ENCODE measurements around the gene PPCDC.

PPCDC gene

DNA sequence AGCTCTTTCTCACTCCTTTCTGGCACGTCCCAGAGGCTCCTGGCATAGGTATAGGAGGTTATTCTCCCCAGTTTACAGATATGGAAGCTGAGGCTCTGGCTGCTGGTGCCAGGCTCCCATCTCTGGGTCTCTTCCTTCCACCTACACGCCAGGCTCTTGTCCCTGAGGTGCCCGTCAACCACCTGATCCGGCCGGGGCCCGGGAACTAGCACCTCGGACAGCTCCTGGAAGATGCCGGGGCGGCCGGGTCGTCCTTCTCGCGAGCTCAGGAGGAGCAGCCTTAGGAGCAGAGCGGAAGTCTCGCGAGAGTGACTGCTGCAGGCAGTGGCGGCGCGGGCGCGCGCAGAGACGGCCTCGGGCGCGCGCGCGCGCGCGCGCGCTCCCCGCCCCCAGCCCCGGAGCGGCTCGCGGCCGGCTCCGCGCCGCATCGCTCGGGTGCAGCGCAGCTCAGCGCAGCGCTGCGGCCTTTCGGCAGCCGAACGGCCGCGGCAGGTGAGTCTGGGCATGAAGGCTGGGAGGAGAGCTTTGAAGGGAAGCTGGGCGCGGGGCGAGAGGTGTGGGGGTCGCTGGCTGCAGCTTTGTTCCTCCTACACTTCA lies 28.1 kb upstream of the PPCDC start, which contains the start of gene SCAMP5:
Gene SCAMP5, plus strand, starts transcription at position 382 of the 597 bp plus-strand sequence. CDS start 16,277 bp downstream, outside the sequence.
- peak; percentile 98 for DNase-seq (ENCODE audit: low spot score)
- in situ Hi-C loops (cut with MboI; ENCODE audit: low pct_unique_long_range_greater_than_20kb, low sequenced_read_pairs, unreplicated experiment) = no loop called here
- TF ChIP-seq, protein P1, sequence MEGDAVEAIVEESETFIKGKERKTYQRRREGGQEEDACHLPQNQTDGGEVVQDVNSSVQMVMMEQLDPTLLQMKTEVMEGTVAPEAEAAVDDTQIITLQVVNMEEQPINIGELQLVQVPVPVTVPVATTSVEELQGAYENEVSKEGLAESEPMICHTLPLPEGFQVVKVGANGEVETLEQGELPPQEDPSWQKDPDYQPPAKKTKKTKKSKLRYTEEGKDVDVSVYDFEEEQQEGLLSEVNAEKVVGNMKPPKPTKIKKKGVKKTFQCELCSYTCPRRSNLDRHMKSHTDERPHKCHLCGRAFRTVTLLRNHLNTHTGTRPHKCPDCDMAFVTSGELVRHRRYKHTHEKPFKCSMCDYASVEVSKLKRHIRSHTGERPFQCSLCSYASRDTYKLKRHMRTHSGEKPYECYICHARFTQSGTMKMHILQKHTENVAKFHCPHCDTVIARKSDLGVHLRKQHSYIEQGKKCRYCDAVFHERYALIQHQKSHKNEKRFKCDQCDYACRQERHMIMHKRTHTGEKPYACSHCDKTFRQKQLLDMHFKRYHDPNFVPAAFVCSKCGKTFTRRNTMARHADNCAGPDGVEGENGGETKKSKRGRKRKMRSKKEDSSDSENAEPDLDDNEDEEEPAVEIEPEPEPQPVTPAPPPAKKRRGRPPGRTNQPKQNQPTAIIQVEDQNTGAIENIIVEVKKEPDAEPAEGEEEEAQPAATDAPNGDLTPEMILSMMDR (IDR thresholded peaks at IDR 0.05; ENCODE audit: extremely low read depth, insufficient read depth, missing control alignments) = no peak

DNA sequence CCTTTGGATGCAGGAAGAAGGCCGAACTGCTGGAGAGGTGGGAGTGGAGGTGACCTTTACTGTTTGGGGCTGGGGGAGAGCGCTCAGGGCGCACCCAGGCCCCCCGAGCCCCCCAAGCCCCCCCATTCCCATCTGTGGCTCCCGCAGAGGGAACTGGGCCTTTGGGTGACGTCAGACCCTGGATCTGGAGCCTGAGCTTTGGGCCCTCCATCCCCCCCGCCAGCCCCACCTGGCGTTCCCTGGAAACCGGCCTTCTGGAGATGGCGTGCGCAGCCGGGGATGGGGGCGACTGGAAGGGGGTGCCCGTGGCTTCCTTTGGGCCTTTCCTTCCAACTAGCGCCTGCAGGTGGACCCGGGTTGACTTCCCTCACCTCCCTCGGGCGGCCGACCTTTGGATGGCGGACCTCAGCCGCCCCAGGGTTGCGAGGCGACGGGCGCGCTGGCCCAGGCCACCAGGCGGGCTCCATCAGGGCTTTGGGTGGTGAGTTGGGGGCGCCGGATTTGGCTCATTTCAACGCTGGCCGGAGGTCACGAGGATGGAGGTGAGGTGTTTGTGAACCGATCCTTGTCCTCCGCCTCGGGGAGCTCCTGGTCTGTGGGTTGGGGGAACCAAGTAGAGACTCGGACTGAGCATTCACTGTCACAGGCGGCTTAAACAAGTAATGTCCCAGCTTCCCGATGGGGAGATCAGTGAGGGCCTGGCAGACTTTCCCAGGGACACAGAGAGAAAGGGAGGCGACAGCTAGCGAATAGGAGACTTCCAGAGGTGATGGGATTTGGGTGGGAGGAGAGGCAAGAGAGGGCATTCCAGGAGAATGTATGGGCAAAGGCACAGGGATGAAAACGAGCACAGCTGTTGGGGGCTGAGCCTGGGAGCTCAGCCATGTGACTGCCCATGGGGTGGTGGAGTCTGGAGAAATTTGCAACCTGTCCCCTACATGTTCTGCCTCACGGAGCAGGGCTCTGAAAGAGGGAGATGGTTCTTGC lies 27.3 kb upstream of the PPCDC start:
- in situ Hi-C loops (cut with MboI; ENCODE audit: low pct_unique_long_range_greater_than_20kb, low sequenced_read_pairs, unreplicated experiment) = no loop called here
- DNase-seq (ENCODE audit: low spot score) = no peak
- TF ChIP-seq, protein P1 (IDR thresholded peaks at IDR 0.05; ENCODE audit: extremely low read depth, insufficient read depth, missing control alignments) = no peak

DNA sequence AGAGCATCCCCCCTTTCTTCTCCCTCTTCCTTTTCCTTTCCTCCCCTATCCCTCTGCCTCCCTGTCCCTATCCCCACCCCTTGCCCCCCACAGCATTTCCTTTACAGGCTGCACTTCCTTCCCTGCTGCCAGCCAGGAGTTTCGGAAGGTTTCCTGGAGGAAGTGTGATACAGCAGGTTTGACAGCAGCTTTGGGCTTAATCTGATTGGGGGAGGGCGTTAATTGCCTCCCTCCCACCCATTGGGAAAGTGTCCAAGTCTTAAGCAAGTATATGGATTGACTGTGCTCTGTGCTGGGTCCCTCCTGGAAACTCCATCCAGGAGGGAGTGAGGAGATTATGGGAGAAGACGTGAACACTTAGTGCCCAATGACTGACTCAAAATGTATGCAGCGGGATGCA lies 26.2 kb upstream of the PPCDC start:
- in situ Hi-C loops (cut with MboI; ENCODE audit: low pct_unique_long_range_greater_than_20kb, low sequenced_read_pairs, unreplicated experiment) = no loop called here
- no peak for DNase-seq (ENCODE audit: low spot score)
- TF ChIP-seq, protein P1 (IDR thresholded peaks at IDR 0.05; ENCODE audit: extremely low read depth, insufficient read depth, missing control alignments) = no peak

DNA sequence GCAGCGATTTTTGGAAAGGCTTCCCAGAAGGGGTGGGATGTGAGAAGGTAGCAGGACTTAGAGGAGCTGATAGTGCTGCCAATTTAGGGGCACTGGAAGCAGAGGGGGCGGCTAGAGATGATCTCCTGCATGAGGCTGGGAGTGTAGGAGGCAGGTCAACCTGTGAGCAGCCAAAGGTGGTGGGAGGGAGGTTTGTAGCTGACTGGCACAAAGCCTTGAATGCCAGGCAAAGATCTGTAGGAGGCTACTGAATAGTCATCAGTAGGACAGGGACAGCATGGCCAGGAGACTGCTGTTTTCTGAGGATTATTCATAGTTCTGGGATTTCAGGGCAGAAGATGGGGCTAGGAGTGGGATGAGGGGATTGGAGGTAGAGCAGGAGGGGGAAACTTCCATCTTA lies 25.8 kb upstream of the PPCDC start:
- in situ Hi-C loops (cut with MboI; ENCODE audit: low pct_unique_long_range_greater_than_20kb, low sequenced_read_pairs, unreplicated experiment) = no loop called here
- TF ChIP-seq, protein P1 (IDR thresholded peaks at IDR 0.05; ENCODE audit: extremely low read depth, insufficient read depth, missing control alignments) = no peak
- no peak for DNase-seq (ENCODE audit: low spot score)

DNA sequence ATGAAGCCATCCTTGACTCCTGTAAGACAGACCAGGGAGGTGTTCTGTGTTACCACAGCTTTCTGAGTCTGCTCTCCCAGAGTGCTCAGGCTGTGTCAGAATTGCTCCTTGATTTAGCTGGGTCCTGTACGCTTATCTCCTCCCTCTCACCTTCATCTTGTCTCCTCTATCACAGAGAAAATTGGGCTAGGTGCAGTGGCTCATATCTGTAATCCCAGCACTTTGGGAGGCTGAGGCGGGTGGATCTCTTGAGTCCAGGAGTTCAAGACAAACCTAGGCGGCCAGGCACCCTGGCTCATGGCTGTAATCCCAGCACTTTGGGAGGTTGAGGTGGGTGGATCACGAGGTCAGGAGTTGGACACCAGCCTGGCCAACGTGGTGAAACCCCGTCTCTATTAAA lies 22.1 kb upstream of the PPCDC start:
- DNase-seq (ENCODE audit: low spot score) = no peak
- in situ Hi-C loops (cut with MboI; ENCODE audit: low pct_unique_long_range_greater_than_20kb, low sequenced_read_pairs, unreplicated experiment) = no loop called here
- TF ChIP-seq, protein P1 (IDR thresholded peaks at IDR 0.05; ENCODE audit: extremely low read depth, insufficient read depth, missing control alignments) = no peak

DNA sequence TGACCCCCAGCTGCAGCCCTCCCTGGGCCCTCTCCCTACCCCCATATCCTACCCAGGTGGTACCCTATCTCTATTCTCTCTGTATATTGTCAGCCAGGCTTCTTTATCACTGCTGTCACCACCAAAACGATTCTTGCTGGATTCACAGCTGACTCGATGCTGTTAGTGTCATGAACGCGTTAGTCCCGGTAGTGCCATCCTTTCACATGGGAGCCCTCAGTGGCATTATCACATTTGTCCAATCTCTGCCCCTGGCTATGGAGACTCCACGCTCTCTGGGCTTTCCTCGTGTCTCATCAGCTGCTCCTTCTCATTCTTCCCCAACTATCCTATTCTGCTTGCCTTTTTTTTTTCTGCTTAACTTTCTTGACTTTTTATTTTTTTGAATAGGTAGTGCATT lies 21.0 kb upstream of the PPCDC start:
- TF ChIP-seq, protein P1 (IDR thresholded peaks at IDR 0.05; ENCODE audit: extremely low read depth, insufficient read depth, missing control alignments) = no peak
- in situ Hi-C loops (cut with MboI; ENCODE audit: low pct_unique_long_range_greater_than_20kb, low sequenced_read_pairs, unreplicated experiment) = no loop called here
- no peak for DNase-seq (ENCODE audit: low spot score)
